Stimulated activated CD8-positive, alpha-beta memory T cell treated with anti-CD3 and anti-CD28 coated beads, Interleukin-7, amount 100 ng/mL, for 24 hours (primary cell): ENCODE data around the gene OLFML2A.
"Not testable (repeated sequence)": the region's sequence is repeated elsewhere in the genome, so short reads cannot be mapped to it uniquely, and the experiment has no call there.

Experiments used
- DNase-seq: peaks from one replicate; pipeline ENCODE4 v3.0.0-alpha.2; 2020; ENCODE audit warnings: low read depth

OLFML2A gene

GRCh38 chr9:124776954-124777648 is at the start of gene OLFML2A:
OLFML2A (plus strand) TSS chr9:124777133; CDS start chr9:124777271, 138 bp downstream.
- DNase-seq = no peak

DNA sequence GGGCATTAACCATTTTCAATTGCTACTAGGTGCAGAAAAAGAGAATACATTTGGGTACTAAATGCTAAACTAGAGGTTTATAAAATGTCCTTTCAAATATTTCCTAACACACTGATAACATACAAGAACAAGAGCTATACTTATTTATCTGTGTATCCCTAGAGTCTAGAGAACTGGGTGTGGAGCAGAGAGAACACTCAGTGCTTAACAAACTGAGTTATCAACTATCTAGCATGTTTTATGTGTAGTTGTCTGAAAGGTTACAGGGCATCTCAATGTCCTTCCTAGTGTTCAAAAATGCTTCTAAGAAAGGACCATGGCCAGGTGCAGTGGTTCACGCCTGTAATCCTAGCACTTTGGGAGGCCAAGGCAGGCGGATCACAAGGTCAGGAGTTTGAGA is 46.2 kb upstream of the OLFML2A start:
- no peak for DNase-seq

GRCh38 chr9:124733964-124734740 is 42.8 kb upstream of the OLFML2A start:
- no peak for DNase-seq

- DNase-seq = not testable (repeated sequence)
Measured at GRCh38 chr9:124734741-124735083, 42.2 kb upstream of the OLFML2A start.

GRCh38 chr9:124735121-124735520 is 41.8 kb upstream of the OLFML2A start:
- no peak for DNase-seq

GRCh38 chr9:124738075-124738474 is 38.9 kb upstream of the OLFML2A start:
- not testable (repeated sequence) for DNase-seq

DNA sequence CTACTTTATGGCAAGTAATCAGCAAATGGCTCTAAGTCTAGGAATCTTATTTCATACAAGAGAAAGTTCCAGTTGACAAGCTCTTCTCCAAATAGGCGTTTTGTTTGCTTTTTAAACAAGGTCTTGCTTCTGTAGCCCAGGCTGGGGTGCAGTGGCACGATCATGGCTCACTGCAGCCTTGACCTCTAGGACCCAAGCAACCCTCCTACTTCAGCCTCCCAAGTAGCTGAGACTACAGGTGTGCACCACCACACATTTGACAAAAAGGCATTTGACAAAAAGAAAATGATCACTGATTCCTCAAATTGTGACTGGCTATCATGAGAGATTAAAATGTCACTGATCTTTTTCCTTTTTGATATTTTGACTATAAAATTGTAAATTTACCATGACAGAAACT is 37.6 kb upstream of the OLFML2A start:
- DNase-seq = no peak

GRCh38 chr9:124741149-124741548 is 35.8 kb upstream of the OLFML2A start:
- DNase-seq = no peak

DNA sequence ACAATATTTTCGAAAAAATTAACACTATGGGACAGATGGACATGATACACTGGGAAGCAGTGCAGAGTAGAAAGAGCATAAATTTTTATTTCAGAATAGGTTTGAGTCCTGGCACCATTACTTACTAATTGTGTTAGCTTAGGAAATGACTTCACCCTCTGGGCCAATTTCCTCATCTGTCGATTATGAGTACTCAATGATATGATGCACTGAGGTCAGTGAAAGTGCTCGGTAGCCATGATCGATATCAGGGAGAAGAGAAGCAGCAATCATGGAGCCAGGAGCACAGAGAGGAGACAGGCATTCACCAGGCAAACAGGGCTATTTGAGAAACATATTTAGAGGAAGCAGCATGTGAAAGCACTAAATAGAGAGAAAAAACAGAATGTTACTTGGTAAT is 35.3 kb upstream of the OLFML2A start:
- DNase-seq = no peak

DNA sequence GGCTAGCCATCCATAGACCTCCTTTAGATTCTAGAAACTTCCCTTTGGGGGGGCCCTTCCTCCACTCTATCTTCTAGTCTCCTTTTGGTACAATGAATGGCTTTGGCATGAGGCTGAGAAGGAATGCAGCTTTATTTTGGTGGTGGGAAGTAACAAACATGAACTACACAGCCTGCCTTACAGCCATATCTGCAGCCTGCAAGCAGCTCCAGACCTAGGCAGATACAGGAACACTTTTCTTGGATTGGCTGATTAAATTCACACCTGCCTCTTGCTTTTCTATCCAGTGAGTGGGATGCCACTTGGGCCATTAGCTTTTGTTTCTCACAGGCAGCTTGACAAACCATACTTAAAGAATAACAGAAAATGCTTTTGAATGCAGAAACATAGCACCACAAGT is 34.0 kb upstream of the OLFML2A start:
- DNase-seq = no peak

DNA sequence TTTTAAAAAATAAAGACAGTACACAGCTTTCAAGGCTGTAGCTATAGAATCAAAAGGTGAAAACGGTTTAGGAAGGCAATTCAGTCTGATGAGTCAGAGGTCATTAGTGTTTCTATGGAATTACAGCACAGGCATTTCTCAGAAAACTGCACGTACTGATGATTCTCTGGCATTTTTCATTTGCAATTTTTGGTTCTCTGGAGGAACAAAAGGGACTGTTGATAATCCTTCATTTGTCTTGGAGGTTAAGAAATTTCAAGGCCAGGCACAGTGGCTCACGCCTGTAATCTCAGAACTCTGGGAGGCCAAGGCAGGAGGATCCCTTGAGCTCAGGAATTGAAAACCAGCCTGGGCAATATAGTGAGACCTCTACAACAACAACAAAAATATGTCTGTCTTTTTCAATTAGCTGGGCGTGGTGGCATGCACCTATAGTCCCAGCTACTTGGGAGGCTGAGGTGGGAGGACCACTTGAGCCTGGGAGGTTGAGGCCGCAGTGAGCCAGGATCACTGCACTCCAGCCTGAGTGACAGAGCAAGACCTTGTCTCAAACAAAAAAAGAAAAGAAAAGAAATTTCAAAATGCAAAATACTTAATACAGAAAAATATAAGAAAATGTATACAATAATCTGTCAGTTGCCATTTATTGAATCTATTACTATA is 33.1 kb upstream of the OLFML2A start:
- no peak for DNase-seq

DNA sequence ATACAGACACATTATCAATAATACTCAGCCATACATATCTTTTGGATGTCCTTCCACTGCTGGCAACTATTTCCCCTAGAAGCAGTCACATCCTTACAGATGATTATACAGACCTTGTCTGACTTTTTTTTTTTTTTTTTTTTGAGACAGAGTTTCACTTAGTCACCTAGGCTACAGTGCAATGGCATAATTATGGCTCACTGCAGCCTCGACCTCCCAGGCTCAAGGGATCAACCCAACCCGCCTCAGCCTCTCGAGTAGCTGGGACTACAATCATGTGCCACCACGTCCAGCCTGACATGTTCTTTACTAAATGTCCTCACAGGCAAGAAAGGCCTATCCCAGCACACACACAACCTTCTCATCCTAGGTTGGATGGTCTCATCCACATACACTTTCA is 29.9 kb upstream of the OLFML2A start:
- DNase-seq = no peak

DNA sequence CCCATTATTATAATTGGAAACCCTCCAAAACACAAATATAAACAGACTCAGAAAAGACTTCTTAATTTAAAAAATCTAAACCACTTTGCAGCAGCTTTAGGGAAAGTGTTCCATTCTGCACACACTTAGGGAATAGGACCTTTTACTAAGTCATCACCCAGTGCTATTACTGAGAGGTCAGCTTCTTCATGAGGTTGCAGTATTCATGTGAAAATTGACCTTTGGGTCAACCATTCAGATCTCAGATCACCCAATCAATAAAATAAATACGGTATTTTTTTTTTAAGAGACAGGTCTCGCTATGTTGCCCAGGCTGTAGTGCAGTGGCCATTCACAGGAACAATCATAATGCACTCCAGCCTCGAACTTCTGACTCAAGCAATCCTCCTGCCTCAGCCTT is 27.6 kb upstream of the OLFML2A start:
- DNase-seq = no peak

- DNase-seq = no peak
Measured at GRCh38 chr9:124749781-124750180, 27.2 kb upstream of the OLFML2A start.

GRCh38 chr9:124752967-124753366 is 24.0 kb upstream of the OLFML2A start:
- no peak for DNase-seq

DNA sequence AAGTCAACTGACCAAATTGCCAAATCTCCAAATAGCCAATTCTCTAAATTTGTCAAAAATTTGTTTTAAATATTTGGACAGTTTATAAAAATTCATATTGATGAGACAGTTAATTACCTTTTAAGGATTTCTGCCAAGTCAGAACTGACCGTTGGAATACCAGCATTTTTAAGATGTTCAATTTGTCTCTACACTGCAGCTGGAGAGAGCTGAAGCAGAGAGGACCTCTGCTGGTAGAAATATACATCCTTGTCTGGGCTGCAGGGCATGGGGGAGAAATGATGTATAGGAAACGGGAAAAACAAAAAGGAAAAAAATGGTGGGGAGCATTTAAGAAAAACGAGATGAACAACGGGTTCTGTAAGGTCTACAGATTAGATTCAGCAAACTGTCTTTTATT is 22.6 kb upstream of the OLFML2A start:
- DNase-seq = no peak

- DNase-seq = no peak
Measured at GRCh38 chr9:124755061-124755460, 21.9 kb upstream of the OLFML2A start.

DNA sequence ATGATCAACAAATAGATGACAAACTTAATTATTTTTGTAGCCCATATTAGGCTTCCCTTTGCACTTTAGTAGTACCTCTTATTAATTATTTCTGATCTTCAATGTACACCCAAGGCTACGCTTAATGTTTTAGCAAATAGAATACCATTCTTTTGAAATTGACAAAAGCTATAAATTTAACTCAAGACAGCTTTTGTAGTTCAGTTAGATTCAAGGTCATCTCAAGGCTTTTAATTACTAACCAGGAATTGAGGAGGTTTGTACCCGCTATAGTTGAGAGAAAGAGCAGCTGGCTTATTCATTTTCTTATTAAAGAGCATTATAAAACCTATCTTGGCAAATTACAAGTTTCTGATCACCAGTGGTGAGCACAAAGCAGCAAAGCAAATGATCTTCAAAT is 20.9 kb upstream of the OLFML2A start:
- DNase-seq = no peak

GRCh38 chr9:124757616-124758015 is 19.3 kb upstream of the OLFML2A start:
- no peak for DNase-seq

- DNase-seq = no peak
Measured at GRCh38 chr9:124758061-124758460, 18.9 kb upstream of the OLFML2A start.

DNA sequence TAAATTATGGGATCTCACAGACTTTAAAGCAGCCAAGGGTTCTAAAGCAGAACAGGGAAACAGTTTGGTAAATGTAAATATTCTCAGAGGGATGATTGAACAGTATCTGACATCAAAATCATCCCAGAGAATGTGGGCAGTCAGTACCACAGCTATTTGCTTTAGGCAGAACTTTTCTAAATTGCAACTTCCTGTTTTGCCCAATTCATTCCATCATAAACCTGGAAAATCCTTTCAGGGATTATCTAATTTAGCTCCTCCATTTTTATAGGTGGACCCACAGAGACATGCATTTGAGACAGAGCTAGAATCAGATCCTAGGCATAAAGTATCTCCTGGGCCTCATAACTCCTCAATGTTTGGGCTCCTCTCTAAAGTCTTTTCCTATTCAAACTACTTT is 18.2 kb upstream of the OLFML2A start:
- no peak for DNase-seq

DNA sequence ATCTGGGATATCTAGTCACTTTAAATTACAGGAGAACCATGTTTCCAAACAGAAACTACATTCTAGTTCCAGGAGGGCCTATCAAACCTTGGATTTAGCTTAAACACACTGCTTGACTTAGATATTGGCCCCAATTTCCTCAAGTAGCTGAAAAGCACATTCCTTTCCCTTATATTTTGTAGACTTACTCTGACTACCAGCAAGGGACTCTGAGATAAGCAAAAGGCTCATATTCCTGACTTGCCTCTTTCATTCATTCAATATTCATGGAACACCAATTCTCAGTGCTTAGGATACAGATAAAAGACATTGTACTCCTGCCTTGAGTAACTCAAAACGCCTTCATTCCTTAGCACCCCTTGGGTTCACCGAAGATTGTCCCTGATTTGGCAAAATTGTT is 17.6 kb upstream of the OLFML2A start:
- DNase-seq = no peak

DNA sequence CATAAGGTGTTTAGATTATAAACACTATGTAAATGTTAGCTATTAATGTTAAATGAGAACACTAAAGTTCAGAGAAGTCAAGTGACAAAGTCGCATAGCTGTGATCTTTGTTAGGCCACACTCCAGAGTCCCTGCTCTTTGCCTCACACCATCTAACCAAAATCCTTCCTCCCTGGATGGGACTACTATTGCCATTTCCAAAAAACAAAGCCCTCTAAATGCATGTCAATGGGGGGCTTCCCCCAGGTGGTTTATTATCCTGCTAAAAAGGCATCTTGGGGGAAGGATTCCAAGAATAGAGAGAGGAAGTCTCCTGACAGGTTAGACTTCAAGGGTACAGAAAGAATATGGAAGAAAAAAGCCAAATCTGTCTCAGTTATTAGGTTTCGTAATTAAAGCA is 16.2 kb upstream of the OLFML2A start:
- no peak for DNase-seq
